ENCODE measurements around the gene SORCS3.

Gene SORCS3

GRCh38 chr10:104678658-104679057 is 37.6 kb downstream of the SORCS3 start:
- no peak overlapping the region for H3K27ac ChIP-seq
- TF ChIP-seq ZFX (IDR thresholded peaks at IDR 0.05) (no peak), CTCF (conservative IDR thresholded peaks at IDR 0.05) (no peak)

- no peak overlapping the region for H3K27ac ChIP-seq
These were observed 39.6 kb downstream of the SORCS3 start for GRCh38 chr10:104680467-104681401.

GRCh38 chr10:104681485-104681884 is 40.4 kb downstream of the SORCS3 start:
- TF ChIP-seq CTCF (conservative IDR thresholded peaks at IDR 0.05): no peak
- no peak for TF ChIP-seq ZFX (IDR thresholded peaks at IDR 0.05)
- H3K27ac ChIP-seq: no peak overlapping the region

More at GRCh38 chr10:104680467-104681401, 39.6 kb downstream of the SORCS3 start:
- TF ChIP-seq ZFX (IDR thresholded peaks at IDR 0.05) (no peak), CTCF (conservative IDR thresholded peaks at IDR 0.05) (no peak)

- TF ChIP-seq ZFX (IDR thresholded peaks at IDR 0.05): no peak
- no peak overlapping the region for H3K27ac ChIP-seq
These were observed 42.5 kb downstream of the SORCS3 start for GRCh38 chr10:104683567-104683966.

- H3K27ac ChIP-seq: no peak overlapping the region
- TF ChIP-seq CTCF (conservative IDR thresholded peaks at IDR 0.05) (no peak), ZFX (IDR thresholded peaks at IDR 0.05) (no peak)
These were observed 45.7 kb downstream of the SORCS3 start for GRCh38 chr10:104686829-104687228.

GRCh38 chr10:104688251-104689042 is 47.4 kb downstream of the SORCS3 start:
- no peak for TF ChIP-seq ZFX (IDR thresholded peaks at IDR 0.05)
- TF ChIP-seq CTCF (conservative IDR thresholded peaks at IDR 0.05): no peak
- H3K27ac ChIP-seq: no peak overlapping the region

- TF ChIP-seq CTCF (conservative IDR thresholded peaks at IDR 0.05): no peak
- TF ChIP-seq ZFX (IDR thresholded peaks at IDR 0.05): no peak
- no peak overlapping the region for H3K27ac ChIP-seq
These were observed 48.0 kb downstream of the SORCS3 start for GRCh38 chr10:104689105-104689504.

All from C4-2B (cell line).